CD4-positive, alpha-beta T cell treated with Interleukin-12 subunit alpha and Interleukin-12 subunit beta, for 1 hour (primary cell): ENCODE data around the gene CHST2.
A peak's percentile ranks its signal among the peaks of the same experiment; 100 is the strongest.

Experiments used
- DNase-seq: peaks from one replicate; pipeline ENCODE4 v3.0.0-alpha.2; 2020

Gene CHST2

GRCh38 chr3:143170676-143171075, 51.1 kb downstream of the CHST2 start:
- peak; percentile 18 for DNase-seq

- peak; percentile 37 for DNase-seq
Measured at GRCh38 chr3:143171141-143171980, 51.8 kb downstream of the CHST2 start.

GRCh38 chr3:143172062-143172794, 52.7 kb downstream of the CHST2 start:
- DNase-seq: no peak

- no peak for DNase-seq
Measured at GRCh38 chr3:143172795-143173145, 53.2 kb downstream of the CHST2 start.

- no peak for DNase-seq
Measured at GRCh38 chr3:143173242-143173641, 53.7 kb downstream of the CHST2 start.
